Measurements from ENCODE around the gene MAP3K12. TPM values are rescaled to one million over a fixed set of nuclear protein-coding genes. Genes with fewer than 3 reads are reported as not detected.

Gene MAP3K12
- total and polyA plus RNA-seq, 2 donors, result 17.3 to 27.4 TPM

GRCh38 chr12:53523131-53523530, 23.9 kb upstream of the MAP3K12 start:
- Histone ChIP-seq H3K36me3 (ENCODE audit: insufficient read depth) (peaks cover 10% of the 10 kb centered on the region), H3K27ac (ENCODE audit: low read depth) (no peak overlapping the region), H3K4me3 (ENCODE audit: low read depth, low read length) (no peak overlapping the region), H3K4me1 (ENCODE audit: insufficient read depth) (no peaks in the 10 kb centered on the region)
- no peak for DNase-seq (ENCODE audit: extremely low spot score)
- whole genome bisulfite sequencing, result 94% methylated on average over 3 of the region's 3 CpGs

GRCh38 chr12:53518381-53518780, 19.1 kb upstream of the MAP3K12 start:
- DNase-seq (ENCODE audit: extremely low spot score), result no peak
- Histone ChIP-seq H3K4me3 (ENCODE audit: low read depth, low read length) (no peak overlapping the region), H3K27ac (ENCODE audit: low read depth) (no peak overlapping the region), H3K4me1 (ENCODE audit: insufficient read depth) (no peaks in the 10 kb centered on the region), H3K36me3 (ENCODE audit: insufficient read depth) (peaks cover 10% of the 10 kb centered on the region)
- 70% methylated on average over 5 of the region's 5 CpGs for WGBS

GRCh38 chr12:53516758-53517455, 17.6 kb upstream of the MAP3K12 start:
- Histone ChIP-seq H3K36me3 (ENCODE audit: insufficient read depth) (peaks cover 9% of the 10 kb centered on the region), H3K27ac (ENCODE audit: low read depth) (no peak overlapping the region), H3K4me1 (ENCODE audit: insufficient read depth) (no peaks in the 10 kb centered on the region), H3K4me3 (ENCODE audit: low read depth, low read length) (no peak overlapping the region)
- no peak for DNase-seq (ENCODE audit: extremely low spot score)
- 87% methylated on average over 13 of the region's 13 CpGs for WGBS

GRCh38 chr12:53515291-53515680, 16.0 kb upstream of the MAP3K12 start:
- Histone ChIP-seq H3K27ac (ENCODE audit: low read depth) (no peak overlapping the region), H3K36me3 (ENCODE audit: insufficient read depth) (peaks cover 7% of the 10 kb centered on the region)
- 76% methylated on average over 2 of the region's 2 CpGs for WGBS

GRCh38 chr12:53514628-53515290, 15.5 kb upstream of the MAP3K12 start:
- H3K4me3 ChIP-seq (ENCODE audit: low read depth, low read length), result no peak overlapping the region
- peaks cover 4% of the 10 kb centered on the region for H3K36me3 ChIP-seq (ENCODE audit: insufficient read depth)
- no peaks in the 10 kb centered on the region for H3K4me1 ChIP-seq (ENCODE audit: insufficient read depth)
- no peak for DNase-seq (ENCODE audit: extremely low spot score)
- H3K27ac ChIP-seq (ENCODE audit: low read depth), result no peak overlapping the region
- 83% methylated on average over 6 of the region's 6 CpGs for WGBS

More at GRCh38 chr12:53515291-53515680, 16.0 kb upstream of the MAP3K12 start:
- Histone ChIP-seq H3K4me3 (ENCODE audit: low read depth, low read length) (no peak overlapping the region), H3K4me1 (ENCODE audit: insufficient read depth) (no peaks in the 10 kb centered on the region)
- no peak for DNase-seq (ENCODE audit: extremely low spot score)

- no peak overlapping the region for H3K27ac ChIP-seq (ENCODE audit: low read depth)
- DNase-seq (ENCODE audit: extremely low spot score), result no peak
- no peak overlapping the region for H3K4me3 ChIP-seq (ENCODE audit: low read depth, low read length)
- peaks cover 4% of the 10 kb centered on the region for H3K36me3 ChIP-seq (ENCODE audit: insufficient read depth)
- WGBS, result 79% methylated on average over 6 of the region's 6 CpGs
- H3K4me1 ChIP-seq (ENCODE audit: insufficient read depth), result no peaks in the 10 kb centered on the region
These were observed 14.6 kb upstream of the MAP3K12 start for GRCh38 chr12:53513712-53514410.

- Histone ChIP-seq H3K27ac (ENCODE audit: low read depth) (no peak overlapping the region), H3K36me3 (ENCODE audit: insufficient read depth) (peaks cover 4% of the 10 kb centered on the region), H3K4me3 (ENCODE audit: low read depth, low read length) (no peak overlapping the region), H3K4me1 (ENCODE audit: insufficient read depth) (no peaks in the 10 kb centered on the region)
- 90% methylated on average over 9 of the region's 9 CpGs for WGBS
- no peak for DNase-seq (ENCODE audit: extremely low spot score)
These were observed 11.0 kb upstream of the MAP3K12 start for GRCh38 chr12:53510181-53510812.

- no peaks in the 10 kb centered on the region for H3K4me1 ChIP-seq (ENCODE audit: insufficient read depth)
- H3K36me3 ChIP-seq (ENCODE audit: insufficient read depth), result peaks cover 2% of the 10 kb centered on the region
- no peak for DNase-seq (ENCODE audit: extremely low spot score)
- 29% methylated on average over 7 of the region's 7 CpGs for WGBS
- no peak overlapping the region for H3K4me3 ChIP-seq (ENCODE audit: low read depth, low read length)
- H3K27ac ChIP-seq (ENCODE audit: low read depth), result no peak overlapping the region
These were observed 9.4 kb upstream of the MAP3K12 start for GRCh38 chr12:53508534-53509170.

GRCh38 chr12:53507603-53507885, 8.3 kb upstream of the MAP3K12 start:
- Histone ChIP-seq H3K4me3 (ENCODE audit: low read depth, low read length) (no peak overlapping the region), H3K4me1 (ENCODE audit: insufficient read depth) (no peaks in the 10 kb centered on the region), H3K27ac (ENCODE audit: low read depth) (no peak overlapping the region), H3K36me3 (ENCODE audit: insufficient read depth) (no peaks in the 10 kb centered on the region)
- WGBS, result 66% methylated on average over 4 of the region's 4 CpGs
- DNase-seq (ENCODE audit: extremely low spot score), result no peak

- no peak within 1 kb of the TSS for H3K27ac ChIP-seq (ENCODE audit: low read depth)
- WGBS, result 86% methylated on average over 9 of the region's 9 CpGs
- no peaks in the 10 kb centered on the region for H3K4me1 ChIP-seq (ENCODE audit: insufficient read depth)
- DNase-seq (ENCODE audit: extremely low spot score), result no peak
- no peak within 1 kb of the TSS for H3K4me3 ChIP-seq (ENCODE audit: low read depth, low read length)
- no peaks in the 10 kb centered on the region for H3K36me3 ChIP-seq (ENCODE audit: insufficient read depth)
These were observed 7.8 kb upstream of the MAP3K12 start, which contains the start of gene NPFF for GRCh38 chr12:53506881-53507602. NPFF (minus strand) TSS chr12:53507484; CDS start chr12:53507474, 10 bp downstream.

GRCh38 chr12:53506450-53506785, 7.2 kb upstream of the MAP3K12 start:
- Histone ChIP-seq H3K36me3 (ENCODE audit: insufficient read depth) (no peaks in the 10 kb centered on the region), H3K27ac (ENCODE audit: low read depth) (no peak overlapping the region), H3K4me1 (ENCODE audit: insufficient read depth) (no peaks in the 10 kb centered on the region), H3K4me3 (ENCODE audit: low read depth, low read length) (no peak overlapping the region)
- DNase-seq (ENCODE audit: extremely low spot score), result no peak
- WGBS, result 40% methylated on average over 2 of the region's 2 CpGs

- DNase-seq (ENCODE audit: extremely low spot score), result no peak
- 76% methylated on average over 19 of the region's 19 CpGs for WGBS
- no peaks in the 10 kb centered on the region for H3K36me3 ChIP-seq (ENCODE audit: insufficient read depth)
- H3K4me3 ChIP-seq (ENCODE audit: low read depth, low read length), result no peak overlapping the region
- no peak overlapping the region for H3K27ac ChIP-seq (ENCODE audit: low read depth)
- H3K4me1 ChIP-seq (ENCODE audit: insufficient read depth), result no peaks in the 10 kb centered on the region
These were observed 6.5 kb upstream of the MAP3K12 start for GRCh38 chr12:53505555-53506449.
